NCI-H2107 treated with DMSO at 0.1 percent for 48 hours (cell line): ENCODE data around the gene UBE2C.

Source experiments
- DNase-seq: peaks from one replicate; lab custom pipeline; 2025; ENCODE audit not compliant: unreplicated experiment; lab: John Stamatoyannopoulos, UW

Gene UBE2C

GRCh38 chr20:45857114-45857881 lies 44.9 kb downstream of the UBE2C start, which contains the start of the genes ACOT8 and ZSWIM3:
Gene ACOT8 (minus strand): TSS chr20:45857392. CDS start chr20:45857315, 77 bp downstream.
Gene ZSWIM3 (plus strand): TSS chr20:45857614. CDS start chr20:45857826, 212 bp downstream.
- peak; percentile 97 for DNase-seq

DNA sequence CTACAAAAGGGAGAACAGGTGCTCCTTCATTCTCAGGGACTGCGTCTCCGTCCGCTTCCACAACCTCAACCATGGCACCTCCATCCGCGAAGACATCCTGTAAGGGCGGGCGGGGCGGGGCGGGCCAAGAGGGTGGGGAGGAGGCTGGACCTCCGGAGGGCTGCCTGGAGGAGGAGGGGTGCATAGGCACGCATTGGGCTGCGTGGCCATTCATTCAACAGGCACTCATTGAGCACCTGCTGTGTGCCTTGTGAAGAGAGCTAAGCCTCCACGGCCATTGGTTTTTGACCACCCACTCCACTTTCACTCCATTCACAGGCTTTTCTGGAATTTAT lies 45.4 kb downstream of the UBE2C start:
- DNase-seq: no peak

DNA sequence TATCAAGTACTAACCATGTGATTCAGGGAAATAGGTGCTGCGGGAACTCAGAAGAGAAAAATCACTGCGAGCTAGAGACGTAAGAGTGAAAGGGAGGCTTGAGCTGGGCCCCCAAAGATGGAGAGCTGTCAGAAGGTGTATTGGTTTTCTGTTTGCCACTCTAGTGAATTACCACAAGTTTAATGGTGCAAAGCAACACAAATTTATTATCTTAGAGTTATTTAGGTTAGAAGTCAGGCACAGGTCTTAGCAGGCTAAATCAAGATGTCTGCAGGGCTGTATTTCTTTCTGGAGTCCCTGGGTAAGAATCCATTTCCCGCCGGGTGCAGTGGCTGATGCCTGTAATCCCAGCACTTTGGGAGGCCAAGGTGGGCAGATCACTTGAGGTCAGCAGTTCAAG lies 47.5 kb downstream of the UBE2C start:
- DNase-seq: no peak

GRCh38 chr20:45860560-45861220 lies 48.2 kb downstream of the UBE2C start:
- DNase-seq: no peak

DNA sequence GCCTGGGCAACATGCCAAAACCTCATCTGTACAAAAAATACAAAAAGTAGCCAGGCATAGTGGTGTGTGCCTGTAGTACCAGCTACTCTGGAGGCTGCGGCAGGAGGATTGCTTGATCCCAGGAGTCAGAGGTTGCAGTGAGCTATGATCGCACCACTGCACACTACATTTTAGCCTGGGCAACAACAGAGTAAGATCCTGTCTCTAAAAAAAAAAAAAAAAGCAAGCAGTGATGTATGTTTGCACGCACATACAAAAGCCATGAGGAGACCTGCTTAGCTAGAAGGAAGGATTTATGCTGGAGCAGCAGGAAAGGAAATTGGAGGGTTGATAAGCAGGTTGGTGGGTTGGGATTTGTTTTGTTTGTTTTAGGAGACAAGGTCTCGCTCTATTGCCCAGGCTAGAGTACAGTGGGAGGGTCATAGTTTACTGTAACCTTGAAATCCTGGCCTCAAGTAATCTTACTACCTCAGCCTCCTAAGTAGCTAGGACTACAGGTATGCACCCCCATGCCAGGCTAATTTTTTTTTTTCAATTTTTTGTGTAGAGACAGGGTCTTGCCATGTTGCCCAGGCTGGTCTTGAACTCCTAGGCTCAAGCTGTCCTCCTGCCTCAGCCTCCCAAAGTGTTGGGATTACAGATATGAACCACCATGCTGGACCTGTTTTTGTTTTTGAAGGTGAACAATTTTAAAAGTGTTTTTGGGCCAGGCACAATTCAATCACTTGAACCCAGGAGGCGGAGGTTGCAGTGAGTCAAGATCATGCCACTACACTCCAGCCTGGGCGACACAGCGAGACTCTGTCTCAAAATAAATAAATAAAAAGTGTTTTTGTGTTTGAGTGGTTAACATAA lies 49.0 kb downstream of the UBE2C start:
- DNase-seq: no peak

- no peak for DNase-seq
Measured at GRCh38 chr20:45863543-45864470, 51.4 kb downstream of the UBE2C start.

DNA sequence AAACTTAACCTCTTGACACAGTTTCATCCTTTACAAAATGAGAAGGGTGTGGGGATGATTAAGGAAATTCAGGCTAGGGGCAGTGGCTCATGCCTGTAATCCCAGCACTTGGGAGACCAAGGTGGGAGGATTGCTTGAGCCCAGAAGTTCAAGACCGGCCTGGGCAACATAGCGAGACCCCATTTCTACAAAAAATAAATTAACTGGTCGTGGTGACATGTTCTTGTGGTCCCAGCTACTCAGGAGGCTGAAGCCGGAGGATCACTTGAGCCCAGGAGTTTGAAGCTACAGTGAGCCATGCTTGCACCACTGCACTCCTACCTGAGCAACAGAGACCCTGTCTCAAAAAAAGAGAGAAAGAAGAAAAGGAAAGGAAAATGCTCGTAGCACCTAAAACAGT lies 54.0 kb downstream of the UBE2C start:
- DNase-seq: no peak
